SKM-1 treated with dmso at 0.1 percent for 144 hours (cell line): Measurements from ENCODE around the gene TEX2.
A peak's percentile ranks its signal among the peaks of the same experiment; 100 is the strongest.

Source experiments
- DNase-seq: peaks from one replicate; lab custom pipeline; 2025; ENCODE audit not compliant: unreplicated experiment; lab: John Stamatoyannopoulos, UW

TEX2 gene, protein sequence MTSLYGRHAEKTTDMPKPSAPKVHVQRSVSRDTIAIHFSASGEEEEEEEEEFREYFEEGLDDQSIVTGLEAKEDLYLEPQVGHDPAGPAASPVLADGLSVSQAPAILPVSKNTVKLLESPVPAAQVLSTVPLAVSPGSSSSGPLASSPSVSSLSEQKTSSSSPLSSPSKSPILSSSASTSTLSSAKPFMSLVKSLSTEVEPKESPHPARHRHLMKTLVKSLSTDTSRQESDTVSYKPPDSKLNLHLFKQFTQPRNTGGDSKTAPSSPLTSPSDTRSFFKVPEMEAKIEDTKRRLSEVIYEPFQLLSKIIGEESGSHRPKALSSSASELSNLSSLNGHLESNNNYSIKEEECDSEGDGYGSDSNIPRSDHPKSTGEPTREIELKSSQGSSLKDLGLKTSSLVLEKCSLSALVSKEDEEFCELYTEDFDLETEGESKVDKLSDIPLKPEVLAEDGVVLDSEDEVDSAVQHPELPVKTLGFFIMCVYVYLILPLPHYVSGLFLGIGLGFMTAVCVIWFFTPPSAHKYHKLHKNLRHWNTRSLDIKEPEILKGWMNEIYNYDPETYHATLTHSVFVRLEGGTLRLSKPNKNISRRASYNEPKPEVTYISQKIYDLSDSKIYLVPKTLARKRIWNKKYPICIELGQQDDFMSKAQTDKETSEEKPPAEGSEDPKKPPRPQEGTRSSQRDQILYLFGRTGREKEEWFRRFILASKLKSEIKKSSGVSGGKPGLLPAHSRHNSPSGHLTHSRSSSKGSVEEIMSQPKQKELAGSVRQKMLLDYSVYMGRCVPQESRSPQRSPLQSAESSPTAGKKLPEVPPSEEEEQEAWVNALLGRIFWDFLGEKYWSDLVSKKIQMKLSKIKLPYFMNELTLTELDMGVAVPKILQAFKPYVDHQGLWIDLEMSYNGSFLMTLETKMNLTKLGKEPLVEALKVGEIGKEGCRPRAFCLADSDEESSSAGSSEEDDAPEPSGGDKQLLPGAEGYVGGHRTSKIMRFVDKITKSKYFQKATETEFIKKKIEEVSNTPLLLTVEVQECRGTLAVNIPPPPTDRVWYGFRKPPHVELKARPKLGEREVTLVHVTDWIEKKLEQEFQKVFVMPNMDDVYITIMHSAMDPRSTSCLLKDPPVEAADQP

DNA sequence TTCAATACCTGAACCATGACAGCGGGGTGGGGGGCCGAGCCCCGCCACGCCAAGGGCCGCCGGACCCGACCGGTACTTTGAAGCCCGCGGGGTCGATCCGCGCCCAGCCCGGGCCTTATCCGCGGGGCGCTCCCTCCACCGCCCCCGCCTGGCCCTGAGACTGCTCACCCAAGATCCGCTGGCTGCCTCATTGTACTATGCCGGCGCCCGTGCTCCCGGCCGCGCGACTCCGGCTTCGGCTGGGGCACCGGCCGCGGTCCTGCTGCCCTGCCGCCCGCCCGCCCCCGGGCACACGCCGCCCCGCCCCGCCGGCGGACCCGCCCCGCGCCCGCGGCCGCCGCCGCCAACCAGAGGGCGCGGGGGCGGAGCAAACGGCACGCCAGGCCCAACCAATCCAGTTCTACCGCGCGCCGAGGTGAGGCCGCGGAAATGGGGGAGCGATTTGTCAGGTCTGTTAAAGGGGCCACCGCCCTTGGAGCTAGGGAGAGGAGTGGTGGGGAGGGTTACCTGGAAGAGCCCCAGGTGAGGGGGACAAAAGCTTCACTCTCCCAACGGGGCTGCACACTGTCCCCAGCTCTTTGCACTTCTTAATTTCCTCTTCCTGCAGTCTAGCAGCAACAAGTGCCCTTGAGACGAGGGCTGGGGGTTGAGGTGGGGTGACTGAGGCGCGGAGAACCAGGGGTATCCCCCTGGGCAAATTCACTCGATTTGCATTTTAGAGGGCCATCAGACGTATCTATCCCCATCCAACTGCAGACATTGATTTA, at the start of gene TEX2:
Gene TEX2, minus strand, starts transcription at position 261 of the 767 bp plus-strand sequence. CDS start 49,043 bp downstream, outside the sequence.
- peak; percentile 90 for DNase-seq

DNA sequence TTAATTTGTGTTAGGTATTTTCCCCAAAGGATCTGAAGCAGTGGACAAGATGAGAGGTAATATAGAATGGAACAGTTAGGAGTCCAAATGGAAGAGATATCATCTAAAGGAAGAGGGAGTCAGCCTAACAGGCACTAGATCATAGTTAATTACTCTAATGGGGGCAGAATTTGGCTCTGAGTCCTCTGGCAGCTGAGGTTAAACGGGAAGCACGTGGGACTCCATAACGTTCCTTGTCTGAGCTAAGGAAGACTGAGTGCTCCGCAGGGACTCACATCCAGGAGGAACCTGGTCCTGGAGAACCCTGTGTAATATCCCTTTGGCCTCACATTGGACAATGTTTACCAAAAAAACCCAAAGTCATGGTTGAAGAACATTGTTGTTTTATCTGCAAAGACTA, 46.6 kb upstream of the TEX2 start:
- no peak for DNase-seq

DNA sequence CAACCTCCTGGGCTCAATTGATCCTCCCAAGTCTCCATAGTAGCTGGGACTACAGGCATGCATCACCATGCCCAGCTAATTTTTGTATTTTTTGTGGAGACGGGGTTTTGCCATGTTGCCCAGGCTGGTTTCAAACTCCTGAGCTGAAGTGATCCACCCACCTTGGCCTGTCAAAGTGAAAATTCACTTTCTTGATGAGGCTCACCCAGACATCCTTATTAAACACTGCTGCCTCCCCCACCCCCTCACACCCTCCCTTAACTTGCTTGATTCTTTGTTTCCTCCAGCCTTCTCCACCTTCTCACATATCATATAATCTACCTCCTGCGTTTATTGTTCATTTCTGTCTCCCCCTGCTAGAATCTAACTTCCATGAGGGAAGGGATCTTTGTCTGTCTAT, 46.0 kb upstream of the TEX2 start:
- no peak for DNase-seq

DNA sequence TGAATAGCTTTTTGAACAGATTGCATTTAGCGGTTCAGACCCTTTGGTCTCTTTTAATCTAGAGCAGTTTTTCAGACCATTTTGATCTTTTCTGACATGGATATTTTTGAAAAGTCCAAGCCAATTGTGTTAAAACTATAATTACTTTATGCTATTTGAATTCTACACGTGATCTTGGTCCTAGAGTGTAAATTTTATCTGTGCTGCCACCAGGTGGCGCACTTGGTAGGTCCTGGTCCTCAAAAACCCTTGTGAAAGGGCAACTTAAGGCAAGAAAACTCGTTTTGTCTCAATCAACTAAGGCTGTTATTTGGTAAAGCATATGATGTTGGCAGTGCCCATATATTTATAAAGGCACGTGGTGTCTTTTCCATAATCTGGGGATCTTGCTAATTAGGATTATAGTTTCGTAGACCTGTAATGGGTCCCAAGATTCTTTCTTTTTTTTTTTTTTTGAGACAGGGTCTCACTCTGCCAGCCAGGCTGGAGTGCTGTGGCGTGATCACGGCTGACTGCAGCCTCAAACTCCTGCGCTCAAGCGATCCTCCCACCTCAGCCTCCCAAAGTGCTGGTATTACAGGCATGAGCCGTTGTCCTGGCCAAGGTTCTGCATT, 43.9 kb upstream of the TEX2 start:
- DNase-seq, result peak; percentile 32

DNA sequence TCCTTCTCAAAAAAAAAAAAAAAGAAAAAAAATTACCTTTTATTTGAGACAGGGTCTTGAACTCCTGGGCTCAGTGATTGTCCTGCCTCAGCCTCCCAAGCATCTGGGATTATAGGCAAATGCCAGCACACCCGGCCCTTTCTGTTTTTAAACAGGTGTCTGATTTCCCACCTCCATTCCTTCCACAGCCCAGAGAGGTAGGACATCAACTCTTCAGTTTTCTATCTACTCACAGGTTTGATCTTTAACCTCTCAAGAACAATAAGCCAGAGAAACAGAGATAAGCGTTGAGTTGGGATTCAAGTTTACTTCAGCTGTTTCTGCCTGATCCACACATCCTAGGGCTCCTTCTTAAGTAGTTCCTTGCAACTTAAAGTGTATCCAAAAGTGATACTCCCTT, 41.5 kb upstream of the TEX2 start:
- DNase-seq, result no peak

DNA sequence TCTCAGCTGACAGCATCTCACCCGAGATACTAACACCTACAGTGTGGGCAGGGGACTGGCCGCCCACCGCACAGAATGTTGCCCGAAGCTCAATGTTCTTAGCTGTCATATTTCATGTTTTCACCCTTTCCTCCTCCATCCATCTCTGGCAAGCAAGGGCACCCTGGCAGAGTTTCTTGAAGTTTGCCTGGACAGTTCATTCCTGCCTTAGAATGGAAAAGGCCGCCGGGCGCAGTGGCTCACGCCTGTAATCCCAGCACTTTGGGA, 37.6 kb upstream of the TEX2 start:
- no peak for DNase-seq

DNA sequence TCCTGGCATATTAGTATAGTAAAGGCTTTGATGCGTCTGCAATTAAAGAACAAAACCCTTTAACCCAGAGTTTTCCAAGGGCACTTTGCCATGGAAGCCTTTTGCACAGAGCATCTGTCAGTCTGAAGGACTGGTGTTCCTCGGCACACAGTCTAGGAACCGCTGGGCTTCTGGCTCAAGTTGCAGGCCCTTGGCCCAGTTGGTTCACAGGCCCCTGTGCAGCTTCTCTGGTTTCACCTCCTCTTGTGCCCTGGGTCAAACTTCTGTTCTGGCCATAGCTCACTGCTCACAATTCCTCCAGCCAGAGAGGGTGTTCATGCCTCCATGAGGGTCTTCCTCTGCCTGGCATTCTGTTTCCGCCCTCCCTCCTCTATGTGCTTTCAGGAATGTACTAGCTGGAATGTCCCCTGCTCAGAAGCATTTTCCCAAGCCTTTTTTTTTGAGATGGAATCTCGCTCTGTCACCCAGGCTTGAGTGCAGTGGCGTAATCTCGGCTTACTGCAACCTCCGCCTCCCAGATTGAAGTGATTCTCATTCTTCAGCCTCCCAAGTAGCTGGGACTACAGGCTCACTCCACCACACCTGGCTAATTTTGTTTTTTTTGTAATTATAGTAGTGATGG, 34.5 kb upstream of the TEX2 start:
- no peak for DNase-seq

DNA sequence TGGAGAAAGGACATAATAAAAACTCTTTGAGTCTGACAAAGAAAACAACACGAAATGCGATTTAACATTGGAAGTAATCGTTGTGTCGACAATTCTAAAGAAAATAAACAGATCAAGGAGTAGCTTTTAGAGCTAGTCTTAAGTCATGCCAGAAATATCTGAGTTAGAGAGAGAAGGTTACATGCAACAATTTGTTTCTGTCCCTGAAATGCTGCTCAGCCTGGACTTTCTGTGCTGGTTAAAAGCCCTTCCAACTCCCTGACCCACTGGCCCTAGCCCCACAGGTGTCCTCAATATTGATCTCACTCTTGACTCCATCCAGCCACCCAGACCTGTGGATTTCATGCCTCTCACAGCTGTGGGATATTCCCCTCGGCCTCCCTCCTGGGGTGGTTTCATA, 33.2 kb upstream of the TEX2 start:
- DNase-seq, result no peak

DNA sequence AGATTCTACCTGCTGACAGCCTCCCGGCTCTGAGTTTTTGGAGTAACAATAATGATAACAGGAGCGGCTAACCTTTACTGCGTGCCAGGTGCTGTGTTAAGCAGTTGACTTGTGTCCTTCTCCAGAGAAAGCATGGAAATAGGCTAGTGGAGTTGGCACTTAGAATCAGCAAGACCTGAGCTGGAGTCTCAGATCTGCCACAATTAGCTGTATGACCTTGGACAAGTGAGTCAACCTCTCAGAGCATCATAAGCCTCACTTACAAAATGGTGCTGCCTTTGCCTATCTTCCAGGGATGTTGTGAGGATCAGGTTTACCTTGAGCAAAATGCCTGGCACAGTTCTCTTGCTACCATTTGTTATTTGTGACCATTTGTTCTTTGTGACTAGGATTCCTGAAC, 32.1 kb upstream of the TEX2 start:
- no peak for DNase-seq

DNA sequence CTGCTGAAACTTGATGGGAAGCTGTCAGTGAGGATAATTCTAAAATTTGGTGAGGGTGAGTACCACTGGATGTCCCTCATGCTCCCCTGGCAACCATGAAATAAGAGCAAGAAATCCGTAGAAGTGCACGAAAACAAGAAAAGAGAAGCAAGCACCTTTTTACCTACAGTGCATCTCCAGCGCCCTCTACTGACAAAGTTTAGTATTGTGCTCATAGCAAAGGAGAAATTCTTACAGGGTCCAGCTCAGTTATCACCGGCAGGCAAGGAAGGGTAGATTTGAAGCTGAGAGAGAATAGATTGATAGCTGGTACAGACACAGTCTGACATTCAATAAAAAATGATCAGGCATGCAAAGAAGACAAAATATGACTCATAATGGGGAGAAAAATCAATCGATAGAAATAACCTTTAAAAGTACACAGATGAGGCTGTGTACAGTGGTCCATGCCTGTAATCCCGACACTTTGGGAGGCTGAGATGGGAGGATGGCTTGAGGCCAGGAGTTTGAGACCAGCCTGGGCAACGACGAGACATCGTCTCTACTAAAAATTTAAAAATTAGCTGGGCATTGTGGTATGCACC, 28.3 kb upstream of the TEX2 start:
- no peak for DNase-seq

DNA sequence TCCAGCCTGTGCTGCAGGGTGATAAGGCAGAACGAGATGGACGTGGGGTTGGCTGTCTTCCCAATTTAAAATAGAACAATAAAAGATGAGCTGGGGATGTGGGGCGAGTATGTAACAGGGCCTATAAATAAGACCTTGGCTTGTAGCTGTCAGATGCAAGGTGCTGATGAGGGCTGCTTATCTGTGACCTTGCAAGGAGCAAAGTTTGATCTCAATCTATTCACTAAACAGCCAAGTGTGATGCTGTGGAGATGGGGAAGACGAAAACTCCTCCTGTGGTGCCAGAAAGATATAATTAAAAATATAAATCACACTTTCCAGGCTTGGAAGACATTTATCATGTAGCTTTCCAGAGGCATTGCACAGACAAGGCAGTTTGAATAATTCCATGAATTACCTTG, 26.7 kb upstream of the TEX2 start:
- no peak for DNase-seq

DNA sequence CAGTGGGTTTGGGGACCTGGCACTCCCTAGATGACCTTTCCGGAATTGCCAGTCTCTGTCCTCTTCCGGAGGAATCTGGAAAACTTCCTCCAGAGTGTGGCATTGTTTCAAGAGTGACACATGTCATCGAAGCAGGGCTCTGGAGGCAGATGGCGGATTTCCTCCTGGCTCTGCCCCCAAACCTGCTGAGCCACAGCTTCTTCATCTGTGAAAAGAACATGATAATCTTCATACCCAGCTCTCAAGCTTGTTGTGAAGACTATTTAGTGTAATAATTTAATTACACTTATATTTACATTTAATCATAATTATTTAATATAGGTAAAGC, 19.7 kb upstream of the TEX2 start:
- no peak for DNase-seq

DNA sequence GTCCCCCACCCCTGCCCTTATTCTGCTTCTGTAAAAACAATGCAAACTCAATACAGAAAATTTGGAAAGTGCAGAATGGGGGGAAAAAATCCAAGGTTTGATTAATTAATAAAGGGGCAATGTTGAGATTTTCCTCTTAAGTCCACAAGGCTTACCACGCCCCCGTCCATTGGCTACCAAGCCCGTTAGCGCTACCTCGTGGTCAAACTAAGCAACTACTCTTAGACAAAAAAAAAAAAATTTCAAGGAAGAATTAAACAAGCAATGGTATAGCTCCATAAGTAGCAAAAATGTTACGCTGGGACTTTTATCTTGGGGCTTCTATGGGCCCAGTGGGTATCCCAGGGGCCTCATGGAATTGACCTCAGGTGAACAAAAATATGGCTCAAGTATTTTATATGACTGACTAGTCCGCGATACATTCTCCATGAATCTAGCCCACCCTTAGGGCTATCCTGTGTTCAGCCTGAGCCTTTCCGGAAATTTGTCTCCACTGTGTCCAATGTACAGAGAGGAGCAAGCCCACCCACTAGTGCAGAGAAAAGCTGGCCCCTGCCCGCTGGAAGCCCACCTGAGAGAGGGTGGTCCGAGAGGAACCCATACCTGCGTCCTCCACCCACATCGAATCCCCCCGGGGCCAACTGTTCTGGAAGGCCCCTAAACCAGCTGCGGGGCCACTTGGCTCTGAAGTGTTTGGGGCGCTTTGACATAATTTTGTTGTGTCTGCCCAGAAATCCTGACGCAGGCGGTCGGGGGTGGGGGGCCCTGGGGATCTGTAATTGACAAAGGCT, 19.1 kb upstream of the TEX2 start:
- peak; percentile 65 for DNase-seq

DNA sequence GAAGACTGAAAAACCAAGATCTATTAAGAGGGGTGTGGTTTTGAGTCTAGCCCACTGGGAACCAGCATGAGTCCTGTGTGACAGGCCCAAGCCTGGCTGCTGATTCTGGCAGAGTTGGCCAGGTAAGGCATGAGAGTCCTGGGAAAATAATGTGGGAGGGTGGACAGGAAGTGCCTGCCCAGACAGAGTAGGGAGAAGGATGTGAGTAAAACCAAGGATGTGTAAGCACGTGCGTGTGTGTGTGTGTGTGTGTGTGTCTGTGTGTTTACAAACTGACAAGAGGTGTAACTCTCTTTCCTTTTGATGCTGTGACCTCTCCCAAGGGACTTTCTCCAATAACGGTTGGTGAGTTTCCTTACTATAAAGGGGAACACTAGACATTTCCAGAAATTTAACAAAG, 15.6 kb upstream of the TEX2 start:
- DNase-seq, result no peak

DNA sequence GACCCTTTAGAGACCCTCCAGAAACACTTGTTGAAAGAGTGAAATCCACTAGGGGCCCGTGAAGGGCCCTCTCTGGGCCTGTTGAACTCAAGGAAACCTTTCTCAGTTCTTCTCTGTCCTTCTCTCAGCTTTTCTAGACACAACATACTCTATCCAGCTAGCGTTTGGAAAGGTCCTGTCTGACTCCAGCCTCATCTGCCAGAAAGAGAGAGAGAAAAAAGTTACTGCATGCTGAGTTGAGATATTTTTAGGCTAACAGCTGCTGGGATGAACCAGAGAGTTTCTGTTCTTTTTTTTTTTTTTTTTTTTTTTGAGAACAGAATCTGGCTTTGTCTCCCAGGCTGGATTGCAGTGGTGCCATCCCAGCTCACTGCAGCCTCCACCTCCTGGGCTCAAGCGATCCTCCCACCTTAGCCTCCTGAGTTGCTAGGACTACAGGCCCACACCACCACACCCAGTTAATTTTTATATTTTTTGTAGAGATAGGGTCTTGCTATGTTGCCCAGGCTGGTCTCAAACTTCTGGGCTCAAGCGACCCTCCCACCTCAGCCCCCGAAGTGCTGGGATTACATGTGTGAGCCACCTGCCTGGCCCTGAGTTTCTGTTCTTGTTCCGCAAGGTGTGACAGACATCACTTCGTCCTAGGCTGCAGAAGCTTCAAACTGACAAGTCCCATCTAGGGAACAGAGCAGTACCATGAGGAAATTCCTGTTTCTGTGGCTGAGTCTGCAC, 14.9 kb upstream of the TEX2 start:
- DNase-seq, result no peak

DNA sequence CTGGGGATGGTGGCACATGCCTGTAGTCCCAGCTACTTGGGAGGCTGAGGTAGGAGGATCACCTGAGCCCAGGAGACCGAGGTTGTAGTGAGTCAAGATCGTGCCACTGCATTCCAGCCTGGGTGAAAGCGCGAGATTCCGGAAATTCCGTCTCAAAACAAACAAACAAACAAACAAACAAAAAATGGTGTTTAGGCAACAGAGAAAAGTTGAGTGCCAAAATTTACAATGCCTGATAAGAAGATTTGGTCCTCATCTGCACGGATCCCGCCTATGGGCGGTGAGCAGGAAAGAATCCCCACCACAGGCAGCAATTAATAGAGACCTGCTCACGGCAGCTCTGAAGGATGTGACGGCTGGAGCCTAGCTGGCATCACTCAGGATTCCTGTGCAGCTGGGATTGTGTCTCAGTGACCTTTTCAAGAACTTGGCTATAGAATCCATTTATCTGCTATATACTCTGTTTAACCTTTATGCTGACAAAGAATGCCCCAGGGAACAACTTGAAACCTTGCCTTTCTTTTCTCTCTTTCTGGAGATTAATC, 14.0 kb upstream of the TEX2 start:
- no peak for DNase-seq

DNA sequence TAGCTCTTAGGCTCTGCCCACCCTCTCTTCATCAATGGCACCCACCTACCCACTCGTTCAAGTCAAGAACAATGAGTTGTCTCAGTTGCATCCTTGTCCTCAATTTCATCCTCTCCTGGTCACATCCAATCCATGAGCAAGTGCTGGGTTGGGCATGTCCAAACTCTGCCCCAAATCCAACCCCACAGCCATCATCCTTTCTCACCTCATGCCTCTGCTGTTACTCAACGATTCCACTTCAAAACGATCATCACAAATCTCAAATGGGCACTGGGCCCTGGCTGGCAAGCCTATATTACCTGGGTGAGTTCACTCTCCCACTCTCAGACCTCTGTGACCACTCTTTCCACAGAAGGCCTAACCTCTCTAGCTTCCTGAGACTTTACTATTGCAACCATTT, 12.0 kb upstream of the TEX2 start:
- no peak for DNase-seq

DNA sequence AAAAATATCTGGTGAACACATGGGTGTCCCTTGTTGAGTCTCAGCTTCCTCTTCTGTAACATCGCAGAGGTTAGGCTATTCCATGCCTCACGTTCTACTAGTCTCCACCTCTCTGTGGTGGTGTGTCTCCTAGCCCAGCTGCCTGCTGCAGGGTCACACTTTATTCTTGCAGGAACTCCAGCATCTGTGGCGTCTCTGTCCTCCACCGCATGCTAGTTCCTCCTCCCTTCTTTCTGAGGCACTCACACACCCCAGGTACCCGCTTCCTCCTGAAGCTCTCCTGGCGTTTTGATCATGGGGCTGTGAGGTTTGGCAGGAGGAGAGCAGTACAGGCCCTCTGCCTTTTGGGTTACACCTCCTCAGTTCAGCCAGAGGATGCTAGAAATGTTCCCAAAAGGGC, 9.9 kb upstream of the TEX2 start:
- no peak for DNase-seq
